ENCODE measurements around the gene KCNC3.

KCNC3 gene

GRCh38 chr19:50292216-50292827 lies 36.9 kb downstream of the KCNC3 start:
- Histone ChIP-seq H4K20me1 (ENCODE audit: control insufficient read depth, insufficient read depth, low read depth, low read length) (no peaks in the 10 kb centered on the region), H3F3A (ENCODE audit: control insufficient read depth, insufficient read depth) (no peaks in the 10 kb centered on the region), H3K9me2 (replicated peaks; ENCODE audit: control insufficient read depth, low read length) (no peaks in the 10 kb centered on the region), H3K27ac (ENCODE audit: low read depth, low read length) (no peak overlapping the region), H3K4me2 (ENCODE audit: low read length) (no peak overlapping the region), H3K9me3 (ENCODE audit: control insufficient read depth, insufficient read depth, low read length) (no peaks in the 10 kb centered on the region), H3K36me3 (ENCODE audit: control insufficient read depth, low read length) (no peaks in the 10 kb centered on the region), H3K27me3 (ENCODE audit: control insufficient read depth, low read length) (peaks cover 3% of the 10 kb centered on the region; the same call in 1 of the 2 replicates), H3K79me2 (ENCODE audit: control insufficient read depth, low read length) (no peaks in the 10 kb centered on the region), H3K4me3 (ENCODE audit: low read length) (no peak overlapping the region), H3K4me1 (ENCODE audit: control insufficient read depth, low read length) (no peaks in the 10 kb centered on the region)
- TF ChIP-seq EZH2phosphoT487 (IDR thresholded peaks at IDR 0.05; ENCODE audit: borderline replicate concordance, low read length) (no peak), CTCF (IDR thresholded peaks at IDR 0.05; ENCODE audit: low read depth, low read length, poor library complexity, severe bottlenecking) (no peak)

- Histone ChIP-seq H3K9me2 (replicated peaks; ENCODE audit: control insufficient read depth, low read length) (no peaks in the 10 kb centered on the region), H3F3A (ENCODE audit: control insufficient read depth, insufficient read depth) (no peaks in the 10 kb centered on the region), H3K4me3 (ENCODE audit: low read length) (no peak overlapping the region), H4K20me1 (ENCODE audit: control insufficient read depth, insufficient read depth, low read depth, low read length) (no peaks in the 10 kb centered on the region), H3K27me3 (ENCODE audit: control insufficient read depth, low read length) (peaks cover 3% of the 10 kb centered on the region; the same call in 1 of the 2 replicates), H3K79me2 (ENCODE audit: control insufficient read depth, low read length) (no peaks in the 10 kb centered on the region), H3K4me2 (ENCODE audit: low read length) (no peak overlapping the region), H3K36me3 (ENCODE audit: control insufficient read depth, low read length) (no peaks in the 10 kb centered on the region), H3K9me3 (ENCODE audit: control insufficient read depth, insufficient read depth, low read length) (no peaks in the 10 kb centered on the region), H3K4me1 (ENCODE audit: control insufficient read depth, low read length) (no peaks in the 10 kb centered on the region), H3K27ac (ENCODE audit: low read depth, low read length) (no peak overlapping the region)
- TF ChIP-seq CTCF (IDR thresholded peaks at IDR 0.05; ENCODE audit: low read depth, low read length, poor library complexity, severe bottlenecking) (no peak), EZH2phosphoT487 (IDR thresholded peaks at IDR 0.05; ENCODE audit: borderline replicate concordance, low read length) (no peak)
Measured at GRCh38 chr19:50290775-50291174, 38.4 kb downstream of the KCNC3 start.

GRCh38 chr19:50290011-50290410 lies 39.2 kb downstream of the KCNC3 start:
- no peak for TF ChIP-seq CTCF (IDR thresholded peaks at IDR 0.05; ENCODE audit: low read depth, low read length, poor library complexity, severe bottlenecking)
- Histone ChIP-seq H3K36me3 (ENCODE audit: control insufficient read depth, low read length) (no peaks in the 10 kb centered on the region), H3K4me3 (ENCODE audit: low read length) (no peak overlapping the region), H3K4me1 (ENCODE audit: control insufficient read depth, low read length) (no peaks in the 10 kb centered on the region), H3K27ac (ENCODE audit: low read depth, low read length) (no peak overlapping the region), H3K79me2 (ENCODE audit: control insufficient read depth, low read length) (no peaks in the 10 kb centered on the region), H3K4me2 (ENCODE audit: low read length) (no peak overlapping the region), H3K9me3 (ENCODE audit: control insufficient read depth, insufficient read depth, low read length) (no peaks in the 10 kb centered on the region), H3F3A (ENCODE audit: control insufficient read depth, insufficient read depth) (no peaks in the 10 kb centered on the region), H3K9me2 (replicated peaks; ENCODE audit: control insufficient read depth, low read length) (no peaks in the 10 kb centered on the region), H3K27me3 (ENCODE audit: control insufficient read depth, low read length) (peaks cover 9% of the 10 kb centered on the region), H4K20me1 (ENCODE audit: control insufficient read depth, insufficient read depth, low read depth, low read length) (no peaks in the 10 kb centered on the region)

Measured in DOHH2 (cell line).